Nasal cavity respiratory epithelium epithelial cell of viscerocranial mucosa (primary cell): Measurements from ENCODE around the gene PLXND1. TPM values are rescaled to one million over a fixed set of nuclear protein-coding genes. Genes with fewer than 3 reads are reported as not detected.

ENCODE experiments used
- total RNA-seq: library from RNA; depleted of rRNA; stranded (reverse); fragments of >200 nt; gene quantifications from 2 replicates; pipeline ENCODE4 v1.2.3, GENCODE V29; 2014

Gene PLXND1, protein sequence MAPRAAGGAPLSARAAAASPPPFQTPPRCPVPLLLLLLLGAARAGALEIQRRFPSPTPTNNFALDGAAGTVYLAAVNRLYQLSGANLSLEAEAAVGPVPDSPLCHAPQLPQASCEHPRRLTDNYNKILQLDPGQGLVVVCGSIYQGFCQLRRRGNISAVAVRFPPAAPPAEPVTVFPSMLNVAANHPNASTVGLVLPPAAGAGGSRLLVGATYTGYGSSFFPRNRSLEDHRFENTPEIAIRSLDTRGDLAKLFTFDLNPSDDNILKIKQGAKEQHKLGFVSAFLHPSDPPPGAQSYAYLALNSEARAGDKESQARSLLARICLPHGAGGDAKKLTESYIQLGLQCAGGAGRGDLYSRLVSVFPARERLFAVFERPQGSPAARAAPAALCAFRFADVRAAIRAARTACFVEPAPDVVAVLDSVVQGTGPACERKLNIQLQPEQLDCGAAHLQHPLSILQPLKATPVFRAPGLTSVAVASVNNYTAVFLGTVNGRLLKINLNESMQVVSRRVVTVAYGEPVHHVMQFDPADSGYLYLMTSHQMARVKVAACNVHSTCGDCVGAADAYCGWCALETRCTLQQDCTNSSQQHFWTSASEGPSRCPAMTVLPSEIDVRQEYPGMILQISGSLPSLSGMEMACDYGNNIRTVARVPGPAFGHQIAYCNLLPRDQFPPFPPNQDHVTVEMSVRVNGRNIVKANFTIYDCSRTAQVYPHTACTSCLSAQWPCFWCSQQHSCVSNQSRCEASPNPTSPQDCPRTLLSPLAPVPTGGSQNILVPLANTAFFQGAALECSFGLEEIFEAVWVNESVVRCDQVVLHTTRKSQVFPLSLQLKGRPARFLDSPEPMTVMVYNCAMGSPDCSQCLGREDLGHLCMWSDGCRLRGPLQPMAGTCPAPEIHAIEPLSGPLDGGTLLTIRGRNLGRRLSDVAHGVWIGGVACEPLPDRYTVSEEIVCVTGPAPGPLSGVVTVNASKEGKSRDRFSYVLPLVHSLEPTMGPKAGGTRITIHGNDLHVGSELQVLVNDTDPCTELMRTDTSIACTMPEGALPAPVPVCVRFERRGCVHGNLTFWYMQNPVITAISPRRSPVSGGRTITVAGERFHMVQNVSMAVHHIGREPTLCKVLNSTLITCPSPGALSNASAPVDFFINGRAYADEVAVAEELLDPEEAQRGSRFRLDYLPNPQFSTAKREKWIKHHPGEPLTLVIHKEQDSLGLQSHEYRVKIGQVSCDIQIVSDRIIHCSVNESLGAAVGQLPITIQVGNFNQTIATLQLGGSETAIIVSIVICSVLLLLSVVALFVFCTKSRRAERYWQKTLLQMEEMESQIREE (N-terminal part only)
- 1.0 and 8.5 TPM in 2 replicates for total RNA-seq

GRCh38 chr3:129606636-129607390 is at the start of gene PLXND1:
Gene PLXND1 (minus strand): TSS chr3:129606676. CDS start chr3:129606639, 37 bp downstream.

DNA sequence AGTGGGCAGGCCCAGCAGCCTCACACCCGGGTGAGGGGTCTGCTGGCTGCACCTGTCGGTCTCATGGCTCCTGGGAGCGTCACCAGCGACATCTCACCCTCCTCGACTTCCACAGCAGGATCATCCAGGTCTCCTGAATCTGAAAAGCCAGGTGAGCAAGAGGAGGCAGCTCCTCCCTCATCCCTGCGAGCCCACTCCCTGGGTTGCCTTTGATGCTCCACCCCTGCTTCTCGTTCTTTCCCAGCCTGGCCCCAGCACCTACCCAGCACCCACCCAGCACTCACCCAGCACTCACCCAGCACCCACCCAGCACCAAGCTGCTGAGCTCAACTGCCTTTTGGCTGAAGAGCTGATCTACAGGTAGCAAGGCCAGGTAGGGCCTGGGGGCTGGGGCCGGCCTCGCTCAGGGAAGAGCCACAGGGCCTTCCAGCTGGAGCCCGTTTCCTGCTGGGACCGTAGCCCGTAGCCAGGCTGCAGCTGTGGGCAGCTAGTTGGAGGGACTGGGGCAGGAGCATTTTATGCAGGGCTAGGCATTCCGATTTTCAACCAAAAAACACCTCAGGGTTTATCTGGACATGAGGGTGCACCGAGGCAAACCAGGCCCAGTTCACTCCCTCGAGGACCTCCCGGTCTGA is 63.2 kb downstream of the PLXND1 start, which contains the start of gene H1-8:
Gene H1-8, plus strand, starts transcription at position 20 of the 635 bp plus-strand sequence. Its CDS starts 44 bp downstream, at position 64.

DNA sequence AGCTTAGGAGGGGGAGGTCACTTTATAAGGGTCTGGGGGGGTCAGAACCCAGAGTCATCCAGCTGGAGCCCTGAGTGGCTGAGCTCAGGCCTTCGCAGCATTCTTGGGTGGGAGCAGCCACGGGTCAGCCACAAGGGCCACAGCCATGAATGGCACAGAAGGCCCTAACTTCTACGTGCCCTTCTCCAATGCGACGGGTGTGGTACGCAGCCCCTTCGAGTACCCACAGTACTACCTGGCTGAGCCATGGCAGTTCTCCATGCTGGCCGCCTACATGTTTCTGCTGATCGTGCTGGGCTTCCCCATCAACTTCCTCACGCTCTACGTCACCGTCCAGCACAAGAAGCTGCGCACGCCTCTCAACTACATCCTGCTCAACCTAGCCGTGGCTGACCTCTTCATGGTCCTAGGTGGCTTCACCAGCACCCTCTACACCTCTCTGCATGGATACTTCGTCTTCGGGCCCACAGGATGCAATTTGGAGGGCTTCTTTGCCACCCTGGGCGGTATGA is 77.8 kb downstream of the PLXND1 start, which contains the start of gene RHO:
Gene RHO, plus strand, starts transcription at position 51 of the 512 bp plus-strand sequence. Its CDS starts 95 bp downstream, at position 146.

Other genes starting within 250 kb of the PLXND1 start
- under 0.01 TPM in 2 replicates for gene EFCAB12, start 178.0 kb downstream of the PLXND1 start, total RNA-seq
- gene MBD4, start 166.7 kb downstream of the PLXND1 start, total RNA-seq, result 23.2 and 34.7 TPM in 2 replicates
- 4.8 and 10.5 TPM in 2 replicates for gene IFT122, start 166.5 kb downstream of the PLXND1 start, total RNA-seq
- not detected in 2 replicates for gene RHO, start 78.0 kb downstream of the PLXND1 start, total RNA-seq
- not detected in 2 replicates for gene H1-8, start 63.5 kb downstream of the PLXND1 start, total RNA-seq